ENCODE data around the gene QSOX2.

DNA sequence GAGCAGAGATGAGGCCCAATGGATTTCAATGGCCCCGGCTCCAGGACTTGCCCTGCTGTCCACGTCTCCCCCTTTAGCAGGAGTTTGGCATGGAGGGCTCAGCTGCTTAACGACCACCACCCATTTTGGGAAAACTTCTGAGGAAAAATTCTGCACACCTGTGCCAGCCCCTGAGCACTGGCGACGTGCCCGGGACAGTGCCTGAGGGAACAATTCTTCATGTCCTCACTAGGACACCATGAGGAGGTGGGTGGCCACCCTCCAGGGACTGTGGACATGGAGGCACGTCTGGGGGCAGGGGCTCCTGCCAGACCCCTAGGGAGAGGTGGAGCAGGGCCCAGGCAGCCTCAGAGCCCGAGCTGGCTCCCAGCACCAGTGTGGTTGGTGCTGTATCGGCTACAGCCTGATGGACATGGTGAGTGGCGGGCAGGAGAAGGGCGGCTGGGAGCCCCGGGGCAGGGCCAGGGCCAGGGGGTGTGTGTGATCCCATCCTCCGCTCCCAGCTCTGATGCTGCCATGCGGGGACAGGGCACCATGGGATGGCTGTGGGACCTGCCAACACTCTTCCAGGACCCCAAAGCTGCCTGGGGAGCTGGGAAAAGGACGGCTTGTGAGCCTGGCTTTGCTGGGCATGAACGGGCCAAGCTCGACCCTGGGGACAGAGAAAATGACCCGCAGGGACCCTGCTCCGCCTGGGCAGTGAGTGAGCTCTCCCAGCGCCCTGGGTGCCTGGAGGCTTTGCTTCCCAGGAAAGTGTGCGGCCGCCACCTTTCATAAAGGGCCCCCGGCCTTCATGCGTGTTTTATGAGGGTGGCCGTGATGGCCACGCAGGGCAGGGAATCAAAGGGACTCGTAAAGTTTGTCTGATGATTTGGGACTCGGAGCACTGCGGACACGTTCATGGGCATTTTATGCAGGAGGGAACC, 3.6 kb upstream of the QSOX2 start:
- TF ChIP-seq, protein P1, sequence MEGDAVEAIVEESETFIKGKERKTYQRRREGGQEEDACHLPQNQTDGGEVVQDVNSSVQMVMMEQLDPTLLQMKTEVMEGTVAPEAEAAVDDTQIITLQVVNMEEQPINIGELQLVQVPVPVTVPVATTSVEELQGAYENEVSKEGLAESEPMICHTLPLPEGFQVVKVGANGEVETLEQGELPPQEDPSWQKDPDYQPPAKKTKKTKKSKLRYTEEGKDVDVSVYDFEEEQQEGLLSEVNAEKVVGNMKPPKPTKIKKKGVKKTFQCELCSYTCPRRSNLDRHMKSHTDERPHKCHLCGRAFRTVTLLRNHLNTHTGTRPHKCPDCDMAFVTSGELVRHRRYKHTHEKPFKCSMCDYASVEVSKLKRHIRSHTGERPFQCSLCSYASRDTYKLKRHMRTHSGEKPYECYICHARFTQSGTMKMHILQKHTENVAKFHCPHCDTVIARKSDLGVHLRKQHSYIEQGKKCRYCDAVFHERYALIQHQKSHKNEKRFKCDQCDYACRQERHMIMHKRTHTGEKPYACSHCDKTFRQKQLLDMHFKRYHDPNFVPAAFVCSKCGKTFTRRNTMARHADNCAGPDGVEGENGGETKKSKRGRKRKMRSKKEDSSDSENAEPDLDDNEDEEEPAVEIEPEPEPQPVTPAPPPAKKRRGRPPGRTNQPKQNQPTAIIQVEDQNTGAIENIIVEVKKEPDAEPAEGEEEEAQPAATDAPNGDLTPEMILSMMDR (IDR thresholded peaks at IDR 0.05): no peak
- TF ChIP-seq POLR2A (IDR thresholded peaks at IDR 0.05): no peak
